GM15510 (cell line): ENCODE results near the gene FARS2.

Experiments
- POLR2A ChIP-seq: IDR thresholded peaks from 3 replicates; pipeline ENCODE4 v1.6.1; 2011; ENCODE audit warnings: borderline replicate concordance; ENCODE audit not compliant: insufficient read length; ENCODE audit errors: extremely low read depth

FARS2 gene

GRCh38 chr6:5290097-5290496, 28.8 kb downstream of the FARS2 start:
- no peak for TF ChIP-seq POLR2A

GRCh38 chr6:5290500-5290899, 29.2 kb downstream of the FARS2 start:
- TF ChIP-seq POLR2A, result no peak

GRCh38 chr6:5292154-5292553, 30.8 kb downstream of the FARS2 start:
- no peak for TF ChIP-seq POLR2A

GRCh38 chr6:5293692-5294091, 32.4 kb downstream of the FARS2 start:
- TF ChIP-seq POLR2A, result no peak

- TF ChIP-seq POLR2A, result no peak
Measured at GRCh38 chr6:5294392-5295211, 33.3 kb downstream of the FARS2 start.

- no peak for TF ChIP-seq POLR2A
Measured at GRCh38 chr6:5295623-5296022, 34.3 kb downstream of the FARS2 start.

GRCh38 chr6:5300206-5300764, 39.0 kb downstream of the FARS2 start:
- TF ChIP-seq POLR2A, result no peak

- peak; percentile 21 for TF ChIP-seq POLR2A
Measured at GRCh38 chr6:5302220-5302946, 41.1 kb downstream of the FARS2 start.

GRCh38 chr6:5302995-5303622, 41.8 kb downstream of the FARS2 start:
- TF ChIP-seq POLR2A, result no peak

- TF ChIP-seq POLR2A, result no peak
Measured at GRCh38 chr6:5303682-5304081, 42.4 kb downstream of the FARS2 start.

- TF ChIP-seq POLR2A, result no peak
Measured at GRCh38 chr6:5305968-5306626, 44.8 kb downstream of the FARS2 start.

GRCh38 chr6:5307058-5307457, 45.7 kb downstream of the FARS2 start:
- no peak for TF ChIP-seq POLR2A

- TF ChIP-seq POLR2A, result no peak
Measured at GRCh38 chr6:5308066-5308465, 46.8 kb downstream of the FARS2 start.

- TF ChIP-seq POLR2A, result no peak
Measured at GRCh38 chr6:5314191-5314865, 53.0 kb downstream of the FARS2 start.

GRCh38 chr6:5315881-5316280, 54.6 kb downstream of the FARS2 start:
- TF ChIP-seq POLR2A, result no peak

GRCh38 chr6:5316951-5317350, 55.6 kb downstream of the FARS2 start:
- TF ChIP-seq POLR2A, result no peak
